ENCODE measurements around the gene LRRK1. TPM values are rescaled to one million over a fixed set of nuclear protein-coding genes. Genes with fewer than 3 reads are reported as not detected.

Gene LRRK1
- total and polyA plus RNA-seq, 2 of the 13 experiments (the other 11 are each of a cell fraction or from before 2014, with no cell fraction given), result 0.13 to 1.2 TPM

DNA sequence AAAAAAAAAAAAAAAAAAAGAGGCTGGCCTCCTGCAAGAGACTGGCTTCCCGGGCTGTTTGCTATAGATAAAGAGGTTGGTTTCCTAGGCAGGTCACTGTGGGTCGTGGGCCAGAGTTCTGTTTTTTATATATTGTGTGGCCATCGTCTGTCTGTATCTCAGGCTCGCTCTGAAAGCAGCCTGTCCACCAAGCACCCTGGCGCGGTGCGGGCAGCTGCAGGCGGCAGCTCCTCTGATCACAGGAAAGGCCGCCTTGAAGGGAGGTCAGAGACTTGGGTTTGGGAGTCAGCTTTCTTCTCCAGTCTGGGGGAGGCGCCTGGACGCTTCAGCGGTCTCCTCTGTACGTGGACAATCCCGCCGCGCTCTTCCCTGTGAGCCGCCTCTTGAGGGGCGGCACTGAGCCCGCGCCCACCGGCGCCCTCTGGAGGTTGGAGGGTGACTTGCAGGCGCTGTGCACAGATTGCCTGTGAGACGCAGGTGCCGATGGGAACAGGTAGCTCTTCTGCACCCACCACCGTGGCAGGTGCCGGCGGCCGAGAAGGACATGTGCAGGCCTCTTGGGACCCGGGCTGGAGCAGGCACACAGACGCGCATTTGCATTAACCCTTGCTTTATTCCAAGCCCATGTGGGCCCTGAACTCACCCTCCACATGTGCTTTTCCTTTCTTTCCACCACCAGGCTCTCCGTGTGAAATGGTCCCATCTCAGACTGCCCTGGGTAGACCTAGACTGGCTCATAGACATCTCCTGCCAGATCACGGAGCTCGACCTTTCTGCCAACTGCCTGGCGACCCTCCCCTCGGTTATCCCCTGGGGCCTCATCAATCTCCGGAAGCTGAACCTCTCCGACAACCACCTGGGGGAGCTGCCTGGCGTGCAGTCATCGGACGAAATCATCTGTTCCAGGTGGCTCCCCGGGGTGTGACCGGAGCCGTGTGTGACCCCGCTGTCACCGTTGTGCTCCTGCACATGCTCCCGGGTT, 89.3 kb downstream of the LRRK1 start (continued):
- peak; percentile 37; the same call in 1 of the 2 replicates for TF ChIP-seq NFKB2 (CRISPR knock-in tag; IDR thresholded peaks at IDR 0.05; ENCODE audit: borderline replicate concordance)
- TF ChIP-seq ZNF143 (CRISPR knock-in tag; IDR thresholded peaks at IDR 0.05), result peak; percentile 50
- no peak for TF ChIP-seq CC2D1A (CRISPR knock-in tag; IDR thresholded peaks at IDR 0.05)
- peak; percentile 69; the same call in 1 of the 2 replicates for TF ChIP-seq TARDBP (CRISPR knock-in tag; IDR thresholded peaks at IDR 0.05)
- TF ChIP-seq GABPB1 (CRISPR knock-in tag; IDR thresholded peaks at IDR 0.05), result peak; percentile 71
- no peak for TF ChIP-seq ZNF460 (CRISPR knock-in tag; IDR thresholded peaks at IDR 0.05; ENCODE audit: borderline replicate concordance)
- 0 out of 2 replicates have a peak, but pooled peaks have one; percentile 21 for TF ChIP-seq ZNF232 (CRISPR knock-in tag; IDR thresholded peaks at IDR 0.05; ENCODE audit: borderline replicate concordance)
- no peak for TF ChIP-seq ZNF234 (CRISPR knock-in tag; conservative IDR thresholded peaks at IDR 0.05)
- peak; percentile 38; the same call in 1 of the 2 replicates for TF ChIP-seq RAD21 (CRISPR knock-in tag; IDR thresholded peaks at IDR 0.05)
- TF ChIP-seq NCOA2 (CRISPR knock-in tag; IDR thresholded peaks at IDR 0.05), result no peak
- TF ChIP-seq MXD4 (CRISPR knock-in tag; IDR thresholded peaks at IDR 0.05), result 0 out of 2 replicates have a peak, but pooled peaks have one; percentile 43
- peak; percentile 97 for TF ChIP-seq XRCC5 (optimal IDR thresholded peaks at IDR 0.05; ENCODE audit: low read length)
- no peak for TF ChIP-seq ZSCAN30 (CRISPR knock-in tag; IDR thresholded peaks at IDR 0.05)
- no peak for TF ChIP-seq HOXA5 (CRISPR knock-in tag; IDR thresholded peaks at IDR 0.05)
- peak; percentile 38 for TF ChIP-seq AGO1 (IDR thresholded peaks at IDR 0.05; ENCODE audit: low read depth, low read length, poor library complexity, severe bottlenecking)
- peak; percentile 26; the same call in 1 of the 2 replicates for TF ChIP-seq ZNF331 (CRISPR knock-in tag; IDR thresholded peaks at IDR 0.05)
- TF ChIP-seq GABPA (IDR thresholded peaks at IDR 0.05; ENCODE audit: low read depth, low read length), result no peak
- TF ChIP-seq GABPA (CRISPR knock-in tag; IDR thresholded peaks at IDR 0.05; ENCODE audit: low read depth), result 0 out of 2 replicates have a peak, but pooled peaks have one; percentile 10
- TF ChIP-seq, protein P1, sequence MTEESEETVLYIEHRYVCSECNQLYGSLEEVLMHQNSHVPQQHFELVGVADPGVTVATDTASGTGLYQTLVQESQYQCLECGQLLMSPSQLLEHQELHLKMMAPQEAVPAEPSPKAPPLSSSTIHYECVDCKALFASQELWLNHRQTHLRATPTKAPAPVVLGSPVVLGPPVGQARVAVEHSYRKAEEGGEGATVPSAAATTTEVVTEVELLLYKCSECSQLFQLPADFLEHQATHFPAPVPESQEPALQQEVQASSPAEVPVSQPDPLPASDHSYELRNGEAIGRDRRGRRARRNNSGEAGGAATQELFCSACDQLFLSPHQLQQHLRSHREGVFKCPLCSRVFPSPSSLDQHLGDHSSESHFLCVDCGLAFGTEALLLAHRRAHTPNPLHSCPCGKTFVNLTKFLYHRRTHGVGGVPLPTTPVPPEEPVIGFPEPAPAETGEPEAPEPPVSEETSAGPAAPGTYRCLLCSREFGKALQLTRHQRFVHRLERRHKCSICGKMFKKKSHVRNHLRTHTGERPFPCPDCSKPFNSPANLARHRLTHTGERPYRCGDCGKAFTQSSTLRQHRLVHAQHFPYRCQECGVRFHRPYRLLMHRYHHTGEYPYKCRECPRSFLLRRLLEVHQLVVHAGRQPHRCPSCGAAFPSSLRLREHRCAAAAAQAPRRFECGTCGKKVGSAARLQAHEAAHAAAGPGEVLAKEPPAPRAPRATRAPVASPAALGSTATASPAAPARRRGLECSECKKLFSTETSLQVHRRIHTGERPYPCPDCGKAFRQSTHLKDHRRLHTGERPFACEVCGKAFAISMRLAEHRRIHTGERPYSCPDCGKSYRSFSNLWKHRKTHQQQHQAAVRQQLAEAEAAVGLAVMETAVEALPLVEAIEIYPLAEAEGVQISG (CRISPR knock-in tag; IDR thresholded peaks at IDR 0.05), result peak; percentile 98
- peak; percentile 65; the same call in 1 of the 2 replicates for TF ChIP-seq KMT2B (CRISPR knock-in tag; IDR thresholded peaks at IDR 0.05)
- peak; percentile 42 for TF ChIP-seq STAG1 (CRISPR knock-in tag; IDR thresholded peaks at IDR 0.05)
- TF ChIP-seq, protein P2, sequence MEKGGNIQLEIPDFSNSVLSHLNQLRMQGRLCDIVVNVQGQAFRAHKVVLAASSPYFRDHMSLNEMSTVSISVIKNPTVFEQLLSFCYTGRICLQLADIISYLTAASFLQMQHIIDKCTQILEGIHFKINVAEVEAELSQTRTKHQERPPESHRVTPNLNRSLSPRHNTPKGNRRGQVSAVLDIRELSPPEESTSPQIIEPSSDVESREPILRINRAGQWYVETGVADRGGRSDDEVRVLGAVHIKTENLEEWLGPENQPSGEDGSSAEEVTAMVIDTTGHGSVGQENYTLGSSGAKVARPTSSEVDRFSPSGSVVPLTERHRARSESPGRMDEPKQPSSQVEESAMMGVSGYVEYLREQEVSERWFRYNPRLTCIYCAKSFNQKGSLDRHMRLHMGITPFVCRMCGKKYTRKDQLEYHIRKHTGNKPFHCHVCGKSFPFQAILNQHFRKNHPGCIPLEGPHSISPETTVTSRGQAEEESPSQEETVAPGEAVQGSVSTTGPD (CRISPR knock-in tag; IDR thresholded peaks at IDR 0.05), result no peak
- no peak for TF ChIP-seq NONO (IDR thresholded peaks at IDR 0.05)
- TF ChIP-seq NONO (CRISPR knock-in tag; conservative IDR thresholded peaks at IDR 0.05), result peak; percentile 53; the same call in 1 of the 2 replicates
- 0 out of 2 replicates have a peak, but pooled peaks have one; percentile 33 for TF ChIP-seq ZNF747 (CRISPR knock-in tag; IDR thresholded peaks at IDR 0.05; ENCODE audit: borderline replicate concordance)
- peak; percentile 35; the same call in 1 of the 2 replicates for TF ChIP-seq FOSL2 (CRISPR knock-in tag; IDR thresholded peaks at IDR 0.05)
- TF ChIP-seq ZNF614 (CRISPR knock-in tag; IDR thresholded peaks at IDR 0.05; ENCODE audit: borderline replicate concordance), result 0 out of 2 replicates have a peak, but pooled peaks have one; percentile 49
